WTC11 (cell line): ENCODE results near the gene PSMD14. TPM values are rescaled to one million over a fixed set of nuclear protein-coding genes. Genes with fewer than 3 reads are reported as not detected.

ENCODE experiments used
- ATAC-seq: fragments of 200-7000 bp; cut with Tn5 transposase; 2 replicates; pipeline ENCODE4 v1.10.0; 2021; ENCODE audit warnings: mild to moderate bottlenecking, moderate library complexity
- Bru-seq: library from RNA; stranded (reverse); fragments of 400-500 nt; gene quantifications from one replicate; lab custom pipeline; 2021; lab: Mats Ljungman, UMichigan
- CTCF ChIA-PET: fragments of 300-600 bp; sonication (Branson Sonifier 250); formaldehyde crosslinking; loops from one replicate; lab custom pipeline; 2021; ENCODE audit warnings: antibody characterized with exemption; lab: Charles Lee
- POLR2A ChIA-PET: fragments of 350-600 bp; sonication (Branson Sonifier 250); formaldehyde crosslinking; loops from one replicate; lab custom pipeline; 2021; ENCODE audit warnings: antibody characterized with exemption; lab: Charles Lee
- DNase-seq: peaks from one replicate; pipeline ENCODE4 v3.0.0; 2021; ENCODE audit warnings: low spot score
- H3K27ac Mint-ChIP-seq: 2 replicates; pipeline ENCODE4 v1.8.0; 2021; ENCODE audit warnings: mixed read lengths
- H3K27me3 Mint-ChIP-seq: 2 replicates; pipeline ENCODE4 v1.8.0; 2021; ENCODE audit warnings: low read depth, mild to moderate bottlenecking, moderate library complexity, mixed read lengths
- H3K36me3 Mint-ChIP-seq: 2 replicates; pipeline ENCODE4 v1.8.0; 2021; ENCODE audit warnings: mixed read lengths
- H3K4me1 Mint-ChIP-seq: 2 replicates; pipeline ENCODE4 v1.8.0; 2022; ENCODE audit warnings: mixed read lengths
- H3K4me3 Mint-ChIP-seq: 2 replicates; pipeline ENCODE4 v1.8.0; 2021; ENCODE audit warnings: mild to moderate bottlenecking, moderate library complexity, mixed read lengths
- H3K9me3 Mint-ChIP-seq: 2 replicates; pipeline ENCODE4 v1.8.0; 2021; ENCODE audit warnings: mixed read lengths
- ARID4B ChIP-seq: sonication (generic); formaldehyde crosslinking; IDR thresholded peaks from 2 replicates; pipeline ENCODE4 v1.8.0; 2023; ENCODE audit warnings: missing genetic modification reagents, mild to moderate bottlenecking, borderline replicate concordance
- CREB1 ChIP-seq: sonication (generic); formaldehyde crosslinking; IDR thresholded peaks from 2 replicates; pipeline ENCODE4 v1.8.0; 2023; ENCODE audit warnings: mild to moderate bottlenecking, missing genetic modification reagents
- FOXK1 ChIP-seq: sonication (generic); formaldehyde crosslinking; IDR thresholded peaks from 2 replicates; pipeline ENCODE4 v1.8.0; 2022; ENCODE audit warnings: mild to moderate bottlenecking, moderate library complexity, missing genetic modification reagents
- FOXP1 ChIP-seq: sonication (generic); formaldehyde crosslinking; IDR thresholded peaks from 2 replicates; pipeline ENCODE4 v1.8.0; 2022; ENCODE audit warnings: missing genetic modification reagents, mild to moderate bottlenecking, moderate library complexity, borderline replicate concordance
- GABPB1 ChIP-seq: sonication (generic); formaldehyde crosslinking; IDR thresholded peaks from 2 replicates; pipeline ENCODE4 v1.8.1; 2023; ENCODE audit warnings: mild to moderate bottlenecking, missing genetic modification reagents
- IRF2 ChIP-seq: sonication (generic); formaldehyde crosslinking; IDR thresholded peaks from 2 replicates; pipeline ENCODE4 v1.8.0; 2022; ENCODE audit warnings: low read depth, missing genetic modification reagents, borderline replicate concordance
- MXD4 ChIP-seq: fragments of 250-450 bp; sonication (Bioruptor Pico); IDR thresholded peaks from 2 replicates; pipeline ENCODE4 v1.8.0; 2021; ENCODE audit warnings: mild to moderate bottlenecking, moderate library complexity, borderline replicate concordance
- NR1H2 ChIP-seq: sonication (generic); formaldehyde crosslinking; IDR thresholded peaks from 2 replicates; pipeline ENCODE4 v1.9.0; 2021; ENCODE audit warnings: mild to moderate bottlenecking, moderate library complexity, missing genetic modification reagents
- NR3C1 ChIP-seq: sonication (generic); formaldehyde crosslinking; conservative IDR thresholded peaks from 2 replicates; pipeline ENCODE4 v1.8.1; 2023; ENCODE audit warnings: low read depth, mild to moderate bottlenecking, missing genetic modification reagents
- RORB ChIP-seq: fragments of 250-450 bp; sonication (Bioruptor Pico); IDR thresholded peaks from 2 replicates; pipeline ENCODE4 v1.9.0; 2021; ENCODE audit warnings: mild to moderate bottlenecking
- SMAD3 ChIP-seq: sonication (generic); formaldehyde crosslinking; IDR thresholded peaks from 2 replicates; pipeline ENCODE4 v1.8.0; 2022; ENCODE audit warnings: missing genetic modification reagents, mild to moderate bottlenecking, borderline replicate concordance
- SMAD4 ChIP-seq: sonication (generic); formaldehyde crosslinking; IDR thresholded peaks from 2 replicates; pipeline ENCODE4 v1.8.0; 2022; ENCODE audit warnings: mild to moderate bottlenecking, missing genetic modification reagents
- TP53 ChIP-seq: sonication (generic); formaldehyde crosslinking; IDR thresholded peaks from 2 replicates; pipeline ENCODE4 v1.8.1; 2023; ENCODE audit warnings: mild to moderate bottlenecking, missing genetic modification reagents
- ZBTB21 ChIP-seq: sonication (generic); formaldehyde crosslinking; IDR thresholded peaks from 2 replicates; pipeline ENCODE4 v1.8.1; 2023; ENCODE audit warnings: mild to moderate bottlenecking, missing genetic modification reagents, borderline replicate concordance
- ZNF263 ChIP-seq: sonication (generic); formaldehyde crosslinking; IDR thresholded peaks from 2 replicates; pipeline ENCODE4 v1.8.1; 2022; ENCODE audit warnings: low read depth, mild to moderate bottlenecking, moderate library complexity, missing genetic modification reagents
- ZNF317 ChIP-seq: sonication (generic); formaldehyde crosslinking; IDR thresholded peaks from 2 replicates; pipeline ENCODE4 v1.8.1; 2023; ENCODE audit warnings: low read depth, mild to moderate bottlenecking, moderate library complexity, missing genetic modification reagents, borderline replicate concordance
- long read RNA-seq, 3 experiments: library from RNA in 1 of 3; library from capped mRNA in 1 of 3; library from polyadenylated mRNA in 1 of 3; unstranded in 2 of 3; stranded (forward) in 1 of 3; transcript quantifications; one replicate each; pipeline ENCODE4 v2.0.0, GENCODE V29; 2021
- total RNA-seq: library from RNA; stranded (reverse); gene quantifications from 3 replicates; pipeline ENCODE4 v1.2.3, GENCODE V29; 2021
- TF ChIP-seq, protein P1 (sequence below): sonication (generic); formaldehyde crosslinking; IDR thresholded peaks from 2 replicates; pipeline ENCODE4 v1.8.0; 2022; ENCODE audit warnings: mild to moderate bottlenecking, missing genetic modification reagents
- TF ChIP-seq, protein P2 (sequence below): sonication (generic); formaldehyde crosslinking; IDR thresholded peaks from 2 replicates; pipeline ENCODE4 v1.8.0; 2022; ENCODE audit warnings: mild to moderate bottlenecking, missing genetic modification reagents
- TF ChIP-seq, protein P3 (sequence below): fragments of 250-450 bp; sonication (Bioruptor Pico); IDR thresholded peaks from 2 replicates; pipeline ENCODE4 v2.1.2; 2022; ENCODE audit warnings: mild to moderate bottlenecking, moderate library complexity
- TF ChIP-seq, protein P4 (sequence below): sonication (generic); formaldehyde crosslinking; IDR thresholded peaks from 2 replicates; pipeline ENCODE4 v1.8.0; 2022; ENCODE audit warnings: mild to moderate bottlenecking, missing genetic modification reagents
- TF ChIP-seq, protein P5 (sequence below): sonication (generic); formaldehyde crosslinking; IDR thresholded peaks from 2 replicates; pipeline ENCODE4 v1.8.1; 2022; ENCODE audit warnings: low read depth, mild to moderate bottlenecking, moderate library complexity, missing genetic modification reagents, borderline replicate concordance

PSMD14 gene
- 67.8 to 80.5 TPM (median 71.0 TPM) in 3 replicates for total RNA-seq
- Bru-seq, nascent RNA: percentile 91 among the genes with signal in this experiment
- long read RNA-seq, experiment 1, full-length matches to known transcripts: 480 of 530 reads
- long read RNA-seq, experiment 1, partial matches to known transcripts: 14 of 530 reads
- long read RNA-seq, experiment 1, other reads (novel, unspliced or antisense): 36 of 530 reads
- long read RNA-seq, experiment 2, full-length matches to known transcripts: 90 of 173 reads
- long read RNA-seq, experiment 2, partial matches to known transcripts: 28 of 173 reads
- long read RNA-seq, experiment 2, other reads (novel, unspliced or antisense): 55 of 173 reads
- long read RNA-seq, experiment 3, transcript PSMD14-201 (12 exons, 1,954 nt): major isoform, 823 of 1,114 reads
- long read RNA-seq, experiment 3, partial matches to known transcripts: 236 of 1,114 reads
- long read RNA-seq, experiment 3, other reads (novel, unspliced or antisense): 55 of 1,114 reads

- peak within 1 kb of the TSS; percentile 87 for H3K4me3 Mint-ChIP-seq
- DNase-seq (peak; percentile 90), ATAC-seq (peak; percentile 97)
- peaks cover 17% of the 10 kb centered on the region for H3K4me1 Mint-ChIP-seq
- H3K36me3 Mint-ChIP-seq: peaks cover 12% of the 10 kb centered on the region
- H3K9me3 Mint-ChIP-seq: peaks cover 6% of the 10 kb centered on the region
- H3K27ac Mint-ChIP-seq: peak within 1 kb of the TSS; percentile 97
- ChIA-PET CTCF (interaction anchor here (1.0 to 1.2 kb wide), 2 partner anchors 10 to 39 kb away, joined by 3 to 5 read pairs; no protein-coding TSS in a partner anchor), POLR2A (interaction anchor here (0.7 to 1.1 kb wide), 5 partner anchors 13 to 112 kb away, joined by 3 to 5 read pairs (median 3); no protein-coding TSS in a partner anchor)
- H3K27me3 Mint-ChIP-seq: no peaks in the 10 kb centered on the region
- TF ChIP-seq, protein P1, sequence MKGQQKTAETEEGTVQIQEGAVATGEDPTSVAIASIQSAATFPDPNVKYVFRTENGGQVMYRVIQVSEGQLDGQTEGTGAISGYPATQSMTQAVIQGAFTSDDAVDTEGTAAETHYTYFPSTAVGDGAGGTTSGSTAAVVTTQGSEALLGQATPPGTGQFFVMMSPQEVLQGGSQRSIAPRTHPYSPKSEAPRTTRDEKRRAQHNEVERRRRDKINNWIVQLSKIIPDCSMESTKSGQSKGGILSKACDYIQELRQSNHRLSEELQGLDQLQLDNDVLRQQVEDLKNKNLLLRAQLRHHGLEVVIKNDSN (CRISPR knock-in tag): peak; percentile 54
- TF ChIP-seq NR3C1 (CRISPR knock-in tag): no peak
- TF ChIP-seq GABPB1 (CRISPR knock-in tag): peak; percentile 89
- no peak for TF ChIP-seq MXD4
- peak; percentile 84 for TF ChIP-seq FOXK1
- TF ChIP-seq ZBTB21 (CRISPR knock-in tag): no peak
- TF ChIP-seq, protein P2, sequence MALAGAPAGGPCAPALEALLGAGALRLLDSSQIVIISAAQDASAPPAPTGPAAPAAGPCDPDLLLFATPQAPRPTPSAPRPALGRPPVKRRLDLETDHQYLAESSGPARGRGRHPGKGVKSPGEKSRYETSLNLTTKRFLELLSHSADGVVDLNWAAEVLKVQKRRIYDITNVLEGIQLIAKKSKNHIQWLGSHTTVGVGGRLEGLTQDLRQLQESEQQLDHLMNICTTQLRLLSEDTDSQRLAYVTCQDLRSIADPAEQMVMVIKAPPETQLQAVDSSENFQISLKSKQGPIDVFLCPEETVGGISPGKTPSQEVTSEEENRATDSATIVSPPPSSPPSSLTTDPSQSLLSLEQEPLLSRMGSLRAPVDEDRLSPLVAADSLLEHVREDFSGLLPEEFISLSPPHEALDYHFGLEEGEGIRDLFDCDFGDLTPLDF (CRISPR knock-in tag): 0 out of 2 replicates have a peak, but pooled peaks have one; percentile 25
- TF ChIP-seq, protein P3, sequence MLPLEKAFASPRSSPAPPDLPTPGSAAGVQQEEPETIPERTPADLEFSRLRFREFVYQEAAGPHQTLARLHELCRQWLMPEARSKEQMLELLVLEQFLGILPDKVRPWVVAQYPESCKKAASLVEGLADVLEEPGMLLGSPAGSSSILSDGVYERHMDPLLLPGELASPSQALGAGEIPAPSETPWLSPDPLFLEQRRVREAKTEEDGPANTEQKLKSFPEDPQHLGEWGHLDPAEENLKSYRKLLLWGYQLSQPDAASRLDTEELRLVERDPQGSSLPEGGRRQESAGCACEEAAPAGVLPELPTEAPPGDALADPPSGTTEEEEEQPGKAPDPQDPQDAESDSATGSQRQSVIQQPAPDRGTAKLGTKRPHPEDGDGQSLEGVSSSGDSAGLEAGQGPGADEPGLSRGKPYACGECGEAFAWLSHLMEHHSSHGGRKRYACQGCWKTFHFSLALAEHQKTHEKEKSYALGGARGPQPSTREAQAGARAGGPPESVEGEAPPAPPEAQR (CRISPR knock-in tag): no peak
- TF ChIP-seq ARID4B (CRISPR knock-in tag): peak; percentile 96
- TF ChIP-seq, protein P4, sequence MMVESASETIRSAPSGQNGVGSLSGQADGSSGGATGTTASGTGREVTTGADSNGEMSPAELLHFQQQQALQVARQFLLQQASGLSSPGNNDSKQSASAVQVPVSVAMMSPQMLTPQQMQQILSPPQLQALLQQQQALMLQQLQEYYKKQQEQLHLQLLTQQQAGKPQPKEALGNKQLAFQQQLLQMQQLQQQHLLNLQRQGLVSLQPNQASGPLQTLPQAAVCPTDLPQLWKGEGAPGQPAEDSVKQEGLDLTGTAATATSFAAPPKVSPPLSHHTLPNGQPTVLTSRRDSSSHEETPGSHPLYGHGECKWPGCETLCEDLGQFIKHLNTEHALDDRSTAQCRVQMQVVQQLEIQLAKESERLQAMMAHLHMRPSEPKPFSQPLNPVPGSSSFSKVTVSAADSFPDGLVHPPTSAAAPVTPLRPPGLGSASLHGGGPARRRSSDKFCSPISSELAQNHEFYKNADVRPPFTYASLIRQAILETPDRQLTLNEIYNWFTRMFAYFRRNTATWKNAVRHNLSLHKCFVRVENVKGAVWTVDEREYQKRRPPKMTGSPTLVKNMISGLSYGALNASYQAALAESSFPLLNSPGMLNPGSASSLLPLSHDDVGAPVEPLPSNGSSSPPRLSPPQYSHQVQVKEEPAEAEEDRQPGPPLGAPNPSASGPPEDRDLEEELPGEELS (CRISPR knock-in tag): peak; percentile 89
- no peak for TF ChIP-seq NR1H2
- no peak for TF ChIP-seq ZNF317 (CRISPR knock-in tag)
- TF ChIP-seq, protein P5, sequence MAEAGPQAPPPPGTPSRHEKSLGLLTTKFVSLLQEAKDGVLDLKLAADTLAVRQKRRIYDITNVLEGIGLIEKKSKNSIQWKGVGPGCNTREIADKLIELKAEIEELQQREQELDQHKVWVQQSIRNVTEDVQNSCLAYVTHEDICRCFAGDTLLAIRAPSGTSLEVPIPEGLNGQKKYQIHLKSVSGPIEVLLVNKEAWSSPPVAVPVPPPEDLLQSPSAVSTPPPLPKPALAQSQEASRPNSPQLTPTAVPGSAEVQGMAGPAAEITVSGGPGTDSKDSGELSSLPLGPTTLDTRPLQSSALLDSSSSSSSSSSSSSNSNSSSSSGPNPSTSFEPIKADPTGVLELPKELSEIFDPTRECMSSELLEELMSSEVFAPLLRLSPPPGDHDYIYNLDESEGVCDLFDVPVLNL: no peak
- TF ChIP-seq CREB1 (CRISPR knock-in tag): no peak
- no peak; the same call in 1 of the 2 replicates for TF ChIP-seq SMAD3 (CRISPR knock-in tag)
- TF ChIP-seq TP53 (CRISPR knock-in tag): no peak
- TF ChIP-seq SMAD4: 0 out of 2 replicates have a peak, but pooled peaks have one; percentile 5
- TF ChIP-seq IRF2 (CRISPR knock-in tag): peak; percentile 57; the same call in 1 of the 2 replicates
- peak; percentile 20; the same call in 1 of the 2 replicates for TF ChIP-seq ZNF263 (CRISPR knock-in tag)
- TF ChIP-seq RORB (CRISPR knock-in tag): no peak
- TF ChIP-seq FOXP1 (CRISPR knock-in tag): peak; percentile 96
Observed at GRCh38 chr2:161308178-161308955, at the start of gene PSMD14. Gene PSMD14 (plus strand): TSS chr2:161308425. CDS start chr2:161318826, 10,401 bp downstream.
